ENCODE data around the gene PERM1. TPM values are rescaled to one million over a fixed set of nuclear protein-coding genes. Genes with fewer than 3 reads are reported as not detected.

PERM1 gene
- total RNA-seq, 1 donor from 2014 or later = not detected

- H3K4me1 Mint-ChIP-seq (ENCODE audit: low read depth) = peaks cover 2% of the 10 kb centered on the region
- no peak overlapping the region for H3K4me3 Mint-ChIP-seq (ENCODE audit: low read depth)
- no peak overlapping the region for H3K27ac Mint-ChIP-seq
- peaks cover 2% of the 10 kb centered on the region for H3K36me3 Mint-ChIP-seq (ENCODE audit: insufficient read depth)
- H3K9me3 Mint-ChIP-seq (ENCODE audit: low read depth) = peaks cover 3% of the 10 kb centered on the region
- no peak for TF ChIP-seq CTCF (IDR thresholded peaks at IDR 0.05; ENCODE audit: unreplicated experiment)
- no peak for DNase-seq (ENCODE audit: low spot score, unreplicated experiment)
- peaks cover 20% of the 10 kb centered on the region for H3K27me3 Mint-ChIP-seq
Observed at GRCh38 chr1:974293-974640, 7.6 kb downstream of the PERM1 start.

- H3K36me3 Mint-ChIP-seq (ENCODE audit: insufficient read depth) = peaks cover 2% of the 10 kb centered on the region
- no peak overlapping the region for H3K4me3 Mint-ChIP-seq (ENCODE audit: low read depth)
- peaks cover 2% of the 10 kb centered on the region for H3K4me1 Mint-ChIP-seq (ENCODE audit: low read depth)
- no peak for TF ChIP-seq CTCF (IDR thresholded peaks at IDR 0.05; ENCODE audit: unreplicated experiment)
- H3K27ac Mint-ChIP-seq = no peak overlapping the region
- DNase-seq (ENCODE audit: low spot score, unreplicated experiment) = no peak
- peaks cover 3% of the 10 kb centered on the region for H3K9me3 Mint-ChIP-seq (ENCODE audit: low read depth)
- H3K27me3 Mint-ChIP-seq = peaks cover 26% of the 10 kb centered on the region
Observed at GRCh38 chr1:973459-974292, 8.2 kb downstream of the PERM1 start.

- Mint-ChIP-seq H3K4me3 (ENCODE audit: low read depth) (no peak overlapping the region), H3K27ac (no peak overlapping the region), H3K9me3 (ENCODE audit: low read depth) (no peaks in the 10 kb centered on the region), H3K36me3 (ENCODE audit: insufficient read depth) (no peaks in the 10 kb centered on the region), H3K4me1 (ENCODE audit: low read depth) (peaks cover 2% of the 10 kb centered on the region), H3K27me3 (peaks cover 30% of the 10 kb centered on the region)
- no peak for TF ChIP-seq CTCF (IDR thresholded peaks at IDR 0.05; ENCODE audit: unreplicated experiment)
- no peak for DNase-seq (ENCODE audit: low spot score, unreplicated experiment)
Observed at GRCh38 chr1:972726-973458, 9.0 kb downstream of the PERM1 start.

GRCh38 chr1:971751-972506 lies 10.0 kb downstream of the PERM1 start:
- no peaks in the 10 kb centered on the region for H3K36me3 Mint-ChIP-seq (ENCODE audit: insufficient read depth)
- no peaks in the 10 kb centered on the region for H3K9me3 Mint-ChIP-seq (ENCODE audit: low read depth)
- H3K27me3 Mint-ChIP-seq = peaks cover 37% of the 10 kb centered on the region
- H3K27ac Mint-ChIP-seq = no peak overlapping the region
- peaks cover 2% of the 10 kb centered on the region for H3K4me1 Mint-ChIP-seq (ENCODE audit: low read depth)
- no peak overlapping the region for H3K4me3 Mint-ChIP-seq (ENCODE audit: low read depth)
- no peak for DNase-seq (ENCODE audit: low spot score, unreplicated experiment)
- TF ChIP-seq CTCF (IDR thresholded peaks at IDR 0.05; ENCODE audit: unreplicated experiment) = no peak
